Heart right ventricle (tissue), 16 donors: Measurements from ENCODE around the gene CCNC. TPM values are rescaled to one million over a fixed set of nuclear protein-coding genes. Genes with fewer than 3 reads are reported as not detected.

ENCODE experiments used
- ATAC-seq, 8 donors: fragments of 200-7000 bp; cut with Tn5 transposase; one replicate each; pipeline ENCODE4 v1.9.1; 2020; ENCODE audit warnings: mild to moderate bottlenecking in 8 of 8, moderate library complexity in 8 of 8, moderate number of reproducible peaks in 1 of 8
- DNase-seq, 2 donors: peaks; one replicate each; pipeline ENCODE4 v3.0.0-alpha.2; 2020
- H3K27ac ChIP-seq, 10 donors: fragments of 200-600 bp; sonication (generic) in 2 of 10; one replicate each; pipeline versions ENCODE4 v1.5.0 to v1.8.0; 2020 to 2022; ENCODE audit warnings: mild to moderate bottlenecking in 3 of 10
- H3K27me3 ChIP-seq, 7 donors: fragments of 200-600 bp; one replicate each; pipeline ENCODE4 v1.8.0; 2021 to 2022; ENCODE audit warnings: mild to moderate bottlenecking in 2 of 7
- H3K36me3 ChIP-seq, 9 donors: fragments of 200-600 bp; sonication (generic) in 1 of 9; one replicate each; pipeline versions ENCODE4 v1.5.0 to v1.8.0; 2020 to 2022; ENCODE audit warnings: mild to moderate bottlenecking in 2 of 9
- H3K4me1 ChIP-seq, 9 donors: fragments of 200-600 bp; sonication (generic) in 1 of 9; one replicate each; pipeline versions ENCODE4 v1.5.0 to v1.8.0; 2020 to 2022; ENCODE audit warnings: mild to moderate bottlenecking in 4 of 9
- H3K4me3 ChIP-seq, 10 donors: fragments of 200-600 bp; sonication (generic) in 2 of 10; one replicate each; pipeline versions ENCODE4 v1.5.0 to v1.8.0; 2020 to 2022; ENCODE audit warnings: mild to moderate bottlenecking in 7 of 10, moderate library complexity in 2 of 10
- H3K9me3 ChIP-seq, 11 donors: fragments of 200-600 bp in 10 of 11; sonication (generic) in 2 of 11; one replicate each; pipeline versions ENCODE4 v1.5.0 to v1.8.0; 2013 to 2022; ENCODE audit warnings: mild to moderate bottlenecking in 2 of 11, control low read depth in 1 of 11, moderate library complexity in 1 of 11
- WGBS, 2 donors: extraction: QIAGEN DNeasy Blood & Tissue Kit; methylation state at CpG; one replicate each; pipeline ENCODE4 v1.1.7; 2013; ENCODE audit warnings: inconsistent platforms in 1 of 2; 5-methylcytosine and 5-hydroxymethylcytosine counted together
- intact Hi-C, 10 donors: fragments of 100-400 bp; cut with DNase I; formaldehyde crosslinking; loops; one replicate each; pipeline versions ENCODE4 v1.11.1 to v1.14.2; 2022
- polyA plus RNA-seq, 2 donors: library from polyadenylated mRNA; stranded (reverse); fragments of 200-250 nt; gene quantifications; one replicate each; pipeline ENCODE4 v1.2.3, GENCODE V29; 2013
- total RNA-seq, 10 donors: library from RNA; stranded (reverse); fragmentation: NEBNext Ultra II Directional in 3 of 10; extraction: Animal tissue kit (Norgen Biotek cat#: 25700) in 3 of 10; gene quantifications; one replicate each; pipeline versions ENCODE4 v1.2.1 to v1.2.4, GENCODE V29; 2021 to 2023
- TF ChIP-seq, protein P1 (sequence below), 9 donors: fragments of 200-600 bp; sonication (generic) in 2 of 9; IDR thresholded peaks; one replicate each; pipeline versions ENCODE4 v1.5.0 to v1.8.0; 2021 to 2022; ENCODE audit warnings: antibody characterized with exemption in 9 of 9, mild to moderate bottlenecking in 5 of 9, moderate library complexity in 1 of 9
- donor health status: Arrhythmogenic right ventricular cardiomyopathy.
- donor health status: ischemic (EF 13 %, LVEDD 7.1; RV severe dilation, severe dysfunction).
- donor health status: healthy with polysubstance abuse.
- donor health status: DM: no; HTN: yes; CAD: no.
- donor health status: DM: no; HTN: no; CAD: no.
- donor health status: ischemic (EF 25% LVEDD 6.9; RV normal size, moderate dysfunction).
- donor health status: ischemic (EF 25% LVEDD 5.7; RV mildly dilated, moderate dysfunction).
- donor health status: healthy.
- donor health status: DM: yes; HTN: yes; CAD: no.
- donor health status: Ischemic cardiomyopathy.
- donor health status: ischemic (EF 35%, LVEDD 5.7; RV mildly dilated, moderate dysfunction).
- donor health status: nonischemic (EF 11% LVEDD 7.7; RV severe dilation, severe dysfunction).
- donor health status: DM: yes; HTN: yes; CAD: no.
- donor health status: PGD.
- donor health status: ischemic (EF 29% LVEDD 5.4; RV normal size, mild dysfunction).
- donor health status: nonischemic (EF 23%, LVEDD 6.1; RV moderate dilation, normal function).

The CCNC gene
- total and polyA plus RNA-seq, 12 donors: 14.2 to 26.6 (median 18.6) TPM

DNA sequence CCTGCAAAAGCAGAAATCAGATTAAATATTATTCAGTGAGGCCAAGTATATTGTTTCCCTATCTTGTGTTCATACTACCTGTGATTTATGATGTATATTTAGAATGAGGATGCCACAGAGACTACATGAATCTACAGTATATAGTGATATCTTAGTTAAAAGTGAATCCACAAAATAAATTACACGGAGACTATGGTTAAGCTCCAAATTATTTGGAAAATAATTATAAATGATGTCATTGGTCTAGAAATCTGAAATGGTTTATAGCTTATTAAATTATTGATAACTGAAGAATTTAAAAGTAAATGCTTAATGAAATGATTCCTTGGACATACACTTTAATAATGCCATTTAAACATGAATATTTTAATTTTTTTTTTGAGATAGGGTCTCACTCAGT is 49.0 kb downstream of the CCNC start:
- Histone ChIP-seq H3K4me3 (no peak overlapping the region), H3K27ac (no peak overlapping the region), H3K27me3 (no peaks in the 10 kb centered on the region), H3K36me3 (peaks cover 0 to 5% (median 0%) of the 10 kb centered on the region in 9 donors), H3K4me1 (peaks cover 0 to 25% (median 14%) of the 10 kb centered on the region in 9 donors), H3K9me3 (no peaks in the 10 kb centered on the region)
- intact Hi-C loops: loop anchor here in 5 of 10 donors (5.0 to 10.0 kb wide), 4 partner anchors 48 to 95 kb away; partner anchors contain the start of genes PNISR (in 4 of the 5) and CCNC (in 1 of the 5)
- DNase-seq: no peak
- TF ChIP-seq, protein P1, sequence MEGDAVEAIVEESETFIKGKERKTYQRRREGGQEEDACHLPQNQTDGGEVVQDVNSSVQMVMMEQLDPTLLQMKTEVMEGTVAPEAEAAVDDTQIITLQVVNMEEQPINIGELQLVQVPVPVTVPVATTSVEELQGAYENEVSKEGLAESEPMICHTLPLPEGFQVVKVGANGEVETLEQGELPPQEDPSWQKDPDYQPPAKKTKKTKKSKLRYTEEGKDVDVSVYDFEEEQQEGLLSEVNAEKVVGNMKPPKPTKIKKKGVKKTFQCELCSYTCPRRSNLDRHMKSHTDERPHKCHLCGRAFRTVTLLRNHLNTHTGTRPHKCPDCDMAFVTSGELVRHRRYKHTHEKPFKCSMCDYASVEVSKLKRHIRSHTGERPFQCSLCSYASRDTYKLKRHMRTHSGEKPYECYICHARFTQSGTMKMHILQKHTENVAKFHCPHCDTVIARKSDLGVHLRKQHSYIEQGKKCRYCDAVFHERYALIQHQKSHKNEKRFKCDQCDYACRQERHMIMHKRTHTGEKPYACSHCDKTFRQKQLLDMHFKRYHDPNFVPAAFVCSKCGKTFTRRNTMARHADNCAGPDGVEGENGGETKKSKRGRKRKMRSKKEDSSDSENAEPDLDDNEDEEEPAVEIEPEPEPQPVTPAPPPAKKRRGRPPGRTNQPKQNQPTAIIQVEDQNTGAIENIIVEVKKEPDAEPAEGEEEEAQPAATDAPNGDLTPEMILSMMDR (IDR thresholded peaks at IDR 0.05): no peak
- 91 to 93% methylated on average over 1 of the region's 1 CpG for WGBS, 2 donors
- ATAC-seq: no peak

DNA sequence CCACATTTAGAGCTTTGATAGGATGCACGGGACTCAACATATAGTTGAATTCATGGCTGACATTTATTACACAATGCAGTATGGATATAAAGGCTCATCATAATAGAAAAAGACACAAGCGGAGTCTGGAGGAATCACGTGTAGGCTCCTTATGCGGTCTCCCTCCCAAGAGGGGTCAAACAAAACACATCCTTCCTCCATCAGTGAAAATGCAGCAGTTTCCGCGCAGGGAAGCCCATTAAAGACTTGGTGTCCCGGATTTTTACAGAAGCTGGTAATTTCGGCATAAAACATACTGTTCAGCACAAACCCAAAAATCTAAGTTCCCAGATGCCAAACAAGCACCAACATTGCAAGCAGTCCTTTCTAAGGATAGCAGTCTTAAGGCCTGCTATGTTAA is 54.4 kb downstream of the CCNC start:
- DNase-seq (no peak), ATAC-seq (no peak)
- WGBS, 2 donors: 45 to 62% methylated on average over 8 of the region's 8 CpGs
- H3K27ac ChIP-seq: peak overlapping the region in 2 of 10 donors; percentile 89 to 96
- peak overlapping the region in 8 of 10 donors; percentile 65 to 96 (median 88) for H3K4me3 ChIP-seq
- TF ChIP-seq, protein P1 (IDR thresholded peaks at IDR 0.05): no peak
- peaks cover 0 to 11% (median 0%) of the 10 kb centered on the region in 9 donors for H3K36me3 ChIP-seq
- peaks cover 0 to 24% (median 15%) of the 10 kb centered on the region in 9 donors for H3K4me1 ChIP-seq
- no peaks in the 10 kb centered on the region for H3K9me3 ChIP-seq
- intact Hi-C loops: loop anchor here in 6 of 10 donors (2.0 to 10.0 kb wide), 3 partner anchors 55 to 89 kb away; partner anchors contain the start of genes PNISR (in 3 of the 6) and CCNC (in 2 of the 6)
- H3K27me3 ChIP-seq: no peaks in the 10 kb centered on the region

DNA sequence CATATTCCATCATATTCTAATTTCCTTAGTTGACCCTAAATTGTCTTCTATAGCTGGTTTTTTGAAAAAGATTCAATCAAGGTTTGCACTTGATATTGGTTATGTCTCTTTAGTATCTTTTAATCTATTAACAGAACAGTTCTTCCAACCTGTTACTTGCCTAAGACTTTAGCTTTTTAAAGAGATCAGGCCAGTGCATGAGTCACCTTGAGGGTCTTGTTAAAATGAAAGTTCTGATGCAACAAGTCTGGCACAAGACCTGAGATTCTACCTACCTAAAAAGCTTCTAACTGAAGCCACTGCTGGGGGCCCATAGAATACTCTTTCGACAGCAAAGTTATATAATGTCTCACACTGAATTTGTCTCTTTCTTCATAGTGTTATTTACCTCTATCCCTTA is 56.4 kb downstream of the CCNC start:
- no peaks in the 10 kb centered on the region for H3K9me3 ChIP-seq
- DNase-seq (no peak), ATAC-seq (no peak)
- H3K36me3 ChIP-seq: peaks cover 0 to 31% (median 0%) of the 10 kb centered on the region in 9 donors
- 98% methylated on average over 1 of the region's 1 CpG for WGBS, 2 donors
- TF ChIP-seq, protein P1 (IDR thresholded peaks at IDR 0.05): no peak
- H3K4me1 ChIP-seq: peaks cover 0 to 24% (median 15%) of the 10 kb centered on the region in 9 donors
- no peaks in the 10 kb centered on the region for H3K27me3 ChIP-seq
- no peak overlapping the region for H3K4me3 ChIP-seq
- intact Hi-C loops: loop anchor here in 4 of 10 donors (10.0 kb wide), 2 partner anchors 77 to 87 kb away; partner anchors contain the start of gene PNISR (in 3 of the 4)
- no peak overlapping the region for H3K27ac ChIP-seq

DNA sequence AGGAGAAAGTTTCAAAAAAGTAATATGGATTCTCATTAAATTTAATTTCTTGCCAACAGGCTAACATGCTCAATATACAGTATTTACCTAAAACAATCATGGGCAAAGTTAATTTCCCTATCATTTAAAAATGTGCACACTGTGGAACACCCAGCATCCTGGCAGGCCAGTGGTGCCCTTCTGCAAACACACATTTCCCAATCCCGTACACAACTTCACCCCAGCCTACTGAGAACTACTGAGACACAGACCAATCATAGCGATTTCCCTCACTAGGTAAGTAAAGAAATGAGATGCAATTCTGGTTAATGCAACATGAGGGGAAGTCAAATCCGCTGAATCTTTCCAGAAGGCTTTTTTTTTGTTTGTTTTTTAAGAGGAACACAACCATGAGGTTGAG is 60.8 kb downstream of the CCNC start:
- TF ChIP-seq, protein P1 (IDR thresholded peaks at IDR 0.05): no peak
- intact Hi-C loops: loop anchor here in 1 of 10 donors (10.0 kb wide), 1 partner anchor 73 kb away; no protein-coding TSS in a partner anchor
- Histone ChIP-seq H3K27ac (no peak overlapping the region), H3K27me3 (no peaks in the 10 kb centered on the region), H3K9me3 (no peaks in the 10 kb centered on the region), H3K4me3 (no peak overlapping the region), H3K36me3 (peaks cover 0 to 75% (median 4%) of the 10 kb centered on the region in 9 donors), H3K4me1 (no peaks in the 10 kb centered on the region)
- ATAC-seq (no peak), DNase-seq (no peak)
- 96 to 98% methylated on average over 3 of the region's 3 CpGs for whole genome bisulfite sequencing, 2 donors
